Karpas-422 (cell line): Measurements from ENCODE around the gene ADAMTS17. TPM values are rescaled to one million over a fixed set of nuclear protein-coding genes. Genes with fewer than 3 reads are reported as not detected.

Experiments
- DNase-seq: peaks from one replicate; pipeline ENCODE4 v3.0.0-alpha.2; 2015
- H2AFZ ChIP-seq: fragments of 200-600 bp; sonication (generic); 2 replicates; pipeline ENCODE4 v1.6.1; 2014; ENCODE audit warnings: antibody characterized with exemption, low read length, mixed read lengths
- H3K27ac ChIP-seq: fragments of 200-600 bp; sonication (generic); 2 replicates; pipeline ENCODE4 v1.5.1; 2014; ENCODE audit warnings: mild to moderate bottlenecking, low read length, moderate library complexity
- H3K27me3 ChIP-seq: fragments of 200-600 bp; sonication (generic); 2 replicates; pipeline ENCODE4 v1.6.1; 2014; ENCODE audit warnings: low read length, mixed read lengths
- H3K36me3 ChIP-seq: fragments of 200-600 bp; sonication (generic); 2 replicates; pipeline ENCODE4 v1.6.1; 2014; ENCODE audit warnings: low read length, mixed read lengths; ENCODE audit not compliant: insufficient read depth
- H3K4me1 ChIP-seq: fragments of 200-600 bp; sonication (generic); 2 replicates; pipeline ENCODE4 v1.6.1; 2014; ENCODE audit warnings: mild to moderate bottlenecking, low read length, mixed read lengths
- H3K4me2 ChIP-seq: fragments of 200-600 bp; sonication (generic); 2 replicates; pipeline ENCODE4 v1.6.1; 2014; ENCODE audit warnings: low read length, low read depth, mild to moderate bottlenecking; ENCODE audit not compliant: poor library complexity, severe bottlenecking
- H3K4me3 ChIP-seq: fragments of 200-600 bp; sonication (generic); 2 replicates; pipeline ENCODE4 v1.5.1; 2014; ENCODE audit warnings: mild to moderate bottlenecking, antibody characterized with exemption, low read length, mixed read lengths
- H3K79me2 ChIP-seq: fragments of 200-600 bp; sonication (generic); 2 replicates; pipeline ENCODE4 v1.6.1; 2014; ENCODE audit warnings: mild to moderate bottlenecking, low read length, mixed read lengths
- H3K9ac ChIP-seq: fragments of 200-600 bp; sonication (generic); 2 replicates; pipeline ENCODE4 v1.6.0; 2014; ENCODE audit warnings: low read length
- H3K9me2 ChIP-seq: fragments of 200-600 bp; sonication (generic), shearing (Covaris generic); replicated peaks from 2 replicates; pipeline ENCODE4 v1.6.0; 2014; ENCODE audit warnings: mild to moderate bottlenecking, low read length, moderate library complexity; ENCODE audit not compliant: insufficient read depth
- H3K9me3 ChIP-seq: fragments of 300-700, 200-600 bp; sonication (generic); 2 replicates; pipeline ENCODE4 v1.6.1; 2014; ENCODE audit warnings: low read length, mixed read lengths
- H4K20me1 ChIP-seq: fragments of 200-600 bp; sonication (generic); 2 replicates; pipeline ENCODE4 v1.6.1; 2014; ENCODE audit warnings: mild to moderate bottlenecking, antibody characterized with exemption, low read length, low read depth; ENCODE audit not compliant: insufficient read depth
- total RNA-seq: library from RNA; depleted of rRNA; stranded (reverse); fragments of >200 nt; shearing (Covaris generic); gene quantifications from 2 replicates; pipeline ENCODE4 v1.2.3, GENCODE V29; 2014; ENCODE audit warnings: low replicate concordance

Gene ADAMTS17
- total RNA-seq, 1 experiment from 2014 or later: not detected

DNA sequence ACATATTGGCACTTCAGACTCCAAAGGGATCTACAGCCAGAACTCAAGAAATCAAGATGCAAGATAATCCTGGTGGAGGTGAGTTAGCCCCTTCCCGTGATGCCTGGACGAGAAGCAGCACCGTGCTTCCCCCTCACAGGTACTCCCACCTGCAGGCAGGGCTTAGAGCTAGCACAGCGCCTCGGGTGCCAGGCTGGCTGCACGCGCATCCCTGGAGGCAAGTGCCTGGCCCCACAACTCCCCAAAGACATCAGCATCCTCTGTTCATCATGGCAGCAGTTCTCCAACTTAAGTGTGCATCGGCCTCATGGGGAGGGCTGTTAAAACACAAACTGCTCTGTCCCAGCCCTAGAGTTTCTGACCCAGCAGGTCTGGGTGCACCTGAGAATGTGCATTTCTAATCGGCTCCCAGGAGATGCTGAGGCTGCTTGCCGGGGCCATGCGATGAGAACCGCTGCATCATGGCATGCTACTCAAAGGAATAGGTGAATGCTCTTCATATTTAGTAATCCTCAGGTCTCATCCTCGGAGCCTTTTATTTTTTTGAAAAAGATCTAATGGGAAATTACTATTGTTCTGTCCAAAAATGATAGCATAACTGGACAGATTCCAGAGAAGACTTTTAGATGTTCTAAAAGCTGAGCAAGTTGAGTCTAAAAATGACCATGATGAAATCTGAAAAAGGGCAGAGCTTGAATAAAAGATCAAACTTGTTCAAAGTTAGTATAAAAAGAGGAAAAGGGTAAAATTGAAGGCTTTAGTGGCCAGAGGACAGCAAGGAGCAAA, 244.2 kb downstream of the ADAMTS17 start:
- no peaks in the 10 kb centered on the region for H3K79me2 ChIP-seq
- H3K4me1 ChIP-seq: no peaks in the 10 kb centered on the region
- H4K20me1 ChIP-seq: no peaks in the 10 kb centered on the region
- H3K27ac ChIP-seq: no peak overlapping the region
- H3K27me3 ChIP-seq: no peaks in the 10 kb centered on the region
- no peaks in the 10 kb centered on the region for H3K9me2 ChIP-seq
- no peak overlapping the region for H3K9ac ChIP-seq
- DNase-seq: no peak
- H3K4me2 ChIP-seq: no peak overlapping the region
- H2AFZ ChIP-seq: no peak overlapping the region
- no peaks in the 10 kb centered on the region for H3K36me3 ChIP-seq
- H3K9me3 ChIP-seq: no peaks in the 10 kb centered on the region
- H3K4me3 ChIP-seq: no peak overlapping the region

DNA sequence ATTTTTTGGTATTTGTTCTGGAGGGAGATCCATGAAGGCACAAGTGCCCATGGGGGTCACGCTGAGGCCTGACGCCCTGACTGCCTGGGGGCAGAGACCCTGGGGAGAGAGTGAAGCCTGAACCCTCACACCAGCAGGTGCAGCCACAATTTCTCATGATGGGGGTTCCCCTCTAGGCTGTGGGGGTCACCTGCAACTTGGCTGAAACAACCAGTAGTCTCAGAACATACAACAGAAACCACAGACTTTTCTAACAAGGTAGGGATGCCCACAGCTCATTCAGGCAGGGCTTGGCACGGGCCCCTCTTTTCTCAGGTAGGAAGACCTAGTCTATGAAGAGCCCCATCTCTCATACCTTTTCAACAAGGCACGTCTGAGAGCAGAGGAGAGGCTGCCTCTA, 245.1 kb downstream of the ADAMTS17 start:
- Histone ChIP-seq H3K4me2 (no peak overlapping the region), H3K9ac (no peak overlapping the region), H4K20me1 (no peaks in the 10 kb centered on the region), H3K36me3 (no peaks in the 10 kb centered on the region), H3K27me3 (no peaks in the 10 kb centered on the region), H3K4me1 (no peaks in the 10 kb centered on the region), H3K79me2 (no peaks in the 10 kb centered on the region), H3K9me3 (no peaks in the 10 kb centered on the region), H2AFZ (no peak overlapping the region), H3K4me3 (no peak overlapping the region), H3K27ac (no peak overlapping the region), H3K9me2 (no peaks in the 10 kb centered on the region)
- no peak for DNase-seq

DNA sequence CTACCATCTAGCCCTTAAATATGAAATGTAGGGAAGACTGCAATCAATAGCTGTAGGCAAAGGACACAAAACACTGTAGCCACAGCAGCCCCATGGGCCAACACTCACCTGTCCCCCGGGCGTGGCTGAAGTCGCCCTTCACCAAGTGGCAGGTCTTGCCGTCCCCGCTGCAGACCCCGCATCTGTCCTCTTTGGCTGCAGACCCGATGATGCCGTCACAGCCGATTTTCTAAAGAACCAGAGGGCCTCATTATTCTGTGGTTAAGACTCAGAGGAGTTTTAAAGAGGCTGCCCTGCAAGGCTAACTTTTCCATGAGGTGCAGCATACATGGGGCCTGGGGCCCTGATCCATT, 245.6 kb downstream of the ADAMTS17 start:
- H3K9me2 ChIP-seq: no peaks in the 10 kb centered on the region
- no peak overlapping the region for H3K27ac ChIP-seq
- H3K4me3 ChIP-seq: no peak overlapping the region
- H3K4me2 ChIP-seq: no peak overlapping the region
- H3K4me1 ChIP-seq: no peaks in the 10 kb centered on the region
- no peak overlapping the region for H3K9ac ChIP-seq
- no peaks in the 10 kb centered on the region for H4K20me1 ChIP-seq
- no peak for DNase-seq
- no peak overlapping the region for H2AFZ ChIP-seq
- no peaks in the 10 kb centered on the region for H3K36me3 ChIP-seq
- H3K27me3 ChIP-seq: no peaks in the 10 kb centered on the region
- no peaks in the 10 kb centered on the region for H3K9me3 ChIP-seq
- H3K79me2 ChIP-seq: no peaks in the 10 kb centered on the region

DNA sequence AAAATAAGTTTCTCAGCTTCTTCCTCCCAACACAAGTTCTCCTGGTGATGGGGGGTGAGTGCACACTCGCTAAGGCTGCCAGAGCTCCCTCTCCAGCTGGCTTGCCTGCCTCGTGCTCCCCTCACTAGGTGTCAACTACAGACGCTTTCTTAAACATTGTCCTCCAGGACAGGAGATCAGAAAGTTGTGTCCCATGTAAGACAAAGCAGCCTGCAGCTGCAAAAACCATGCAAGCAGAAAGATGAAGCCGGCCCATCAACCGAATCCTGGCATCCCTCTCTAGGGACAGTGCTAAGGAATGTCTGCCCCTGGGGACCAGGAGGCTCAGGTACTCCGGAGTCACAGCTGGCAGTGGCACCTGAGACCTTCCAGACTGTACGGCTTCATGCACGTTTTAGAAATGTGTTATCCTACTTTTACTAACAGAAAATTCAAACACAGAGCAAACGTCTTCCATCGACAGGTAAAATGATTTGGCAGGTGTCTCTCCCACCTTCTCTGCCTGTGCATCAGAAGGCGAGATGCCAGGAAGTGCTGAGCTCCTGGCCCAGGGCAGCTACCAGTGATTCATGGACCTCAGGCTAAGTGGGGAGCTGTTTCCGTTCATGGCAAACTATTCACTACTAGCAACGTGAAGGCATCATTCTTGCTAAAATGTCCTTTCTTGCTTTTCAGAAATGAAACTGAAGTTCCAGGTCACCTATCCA, 246.1 kb downstream of the ADAMTS17 start:
- no peak overlapping the region for H3K4me2 ChIP-seq
- H3K9me3 ChIP-seq: no peaks in the 10 kb centered on the region
- no peaks in the 10 kb centered on the region for H4K20me1 ChIP-seq
- H3K9me2 ChIP-seq: no peaks in the 10 kb centered on the region
- no peaks in the 10 kb centered on the region for H3K27me3 ChIP-seq
- H2AFZ ChIP-seq: no peak overlapping the region
- no peaks in the 10 kb centered on the region for H3K4me1 ChIP-seq
- no peaks in the 10 kb centered on the region for H3K79me2 ChIP-seq
- H3K4me3 ChIP-seq: no peak overlapping the region
- no peak for DNase-seq
- H3K36me3 ChIP-seq: no peaks in the 10 kb centered on the region
- no peak overlapping the region for H3K9ac ChIP-seq
- H3K27ac ChIP-seq: no peak overlapping the region

DNA sequence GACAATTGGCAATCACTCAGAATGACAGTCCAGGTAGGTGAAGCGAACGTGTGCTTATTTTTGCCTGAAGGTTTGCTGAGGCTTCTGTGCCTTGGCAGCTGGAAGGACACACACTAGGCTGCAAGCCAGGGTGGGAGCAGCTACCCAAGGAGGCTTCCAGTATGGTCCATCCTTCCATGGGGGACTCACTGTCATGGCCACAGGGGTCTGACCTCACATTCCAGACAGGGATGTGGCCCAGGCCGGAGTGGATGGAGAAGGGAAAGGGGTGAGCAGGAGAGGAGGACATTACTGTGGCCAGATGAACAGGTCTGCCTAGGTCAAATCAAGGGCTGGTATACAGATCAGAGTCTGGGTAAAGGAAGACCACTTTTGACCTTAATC, 247.7 kb downstream of the ADAMTS17 start:
- no peak for DNase-seq
- Histone ChIP-seq H3K27ac (no peak overlapping the region), H3K4me1 (no peaks in the 10 kb centered on the region), H3K9me3 (no peaks in the 10 kb centered on the region), H3K79me2 (no peaks in the 10 kb centered on the region), H3K27me3 (no peaks in the 10 kb centered on the region), H3K4me3 (no peak overlapping the region), H3K9ac (no peak overlapping the region), H2AFZ (no peak overlapping the region), H4K20me1 (no peaks in the 10 kb centered on the region), H3K36me3 (no peaks in the 10 kb centered on the region), H3K4me2 (no peak overlapping the region), H3K9me2 (no peaks in the 10 kb centered on the region)

DNA sequence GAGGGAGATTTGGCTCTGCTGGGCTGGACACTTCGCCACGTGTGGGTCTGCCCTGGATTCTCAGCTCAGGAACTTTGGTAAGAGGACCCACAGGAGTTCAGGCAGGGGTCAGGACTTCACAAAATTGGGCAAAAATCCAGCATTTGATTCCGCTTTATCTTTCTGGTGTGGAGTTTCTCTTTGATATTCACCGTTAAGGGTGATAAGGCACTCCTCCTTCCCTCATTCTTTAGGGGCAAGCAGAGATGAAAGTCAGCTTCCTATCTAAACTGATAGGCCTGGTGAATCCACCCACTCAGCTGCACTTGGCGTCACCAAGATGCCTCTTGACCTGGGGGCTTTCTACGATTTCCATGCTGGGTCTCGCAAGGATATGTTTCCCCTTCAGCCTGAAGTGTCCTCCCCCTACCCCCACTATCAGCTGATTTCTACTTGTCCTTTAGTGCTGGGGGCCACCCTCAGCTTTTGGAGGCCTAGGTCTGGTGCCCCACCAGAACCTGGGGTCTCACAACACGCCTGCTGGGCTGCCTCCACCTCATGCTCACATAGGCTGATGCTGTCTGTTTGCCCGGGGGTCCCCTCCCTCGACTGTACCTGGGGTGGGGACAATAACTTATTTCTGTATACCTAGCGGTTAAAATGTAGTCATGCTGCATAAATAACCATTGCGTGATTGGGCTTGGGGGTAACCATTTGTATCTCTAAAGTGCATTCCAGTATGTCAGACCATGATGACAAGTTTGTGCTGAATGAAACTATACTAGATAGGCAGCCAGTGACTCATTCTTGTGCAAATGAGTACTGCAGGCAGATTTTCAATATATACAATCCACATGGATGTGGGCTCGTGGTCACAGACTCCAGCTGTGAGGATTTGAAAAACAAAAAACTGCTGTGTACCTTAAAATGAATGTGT, 248.3 kb downstream of the ADAMTS17 start:
- no peaks in the 10 kb centered on the region for H3K9me2 ChIP-seq
- H4K20me1 ChIP-seq: no peaks in the 10 kb centered on the region
- no peak for DNase-seq
- no peak overlapping the region for H3K9ac ChIP-seq
- H2AFZ ChIP-seq: no peak overlapping the region
- H3K9me3 ChIP-seq: no peaks in the 10 kb centered on the region
- no peak overlapping the region for H3K4me2 ChIP-seq
- H3K4me3 ChIP-seq: no peak overlapping the region
- no peaks in the 10 kb centered on the region for H3K27me3 ChIP-seq
- no peaks in the 10 kb centered on the region for H3K79me2 ChIP-seq
- no peak overlapping the region for H3K27ac ChIP-seq
- H3K36me3 ChIP-seq: no peaks in the 10 kb centered on the region
- no peaks in the 10 kb centered on the region for H3K4me1 ChIP-seq

DNA sequence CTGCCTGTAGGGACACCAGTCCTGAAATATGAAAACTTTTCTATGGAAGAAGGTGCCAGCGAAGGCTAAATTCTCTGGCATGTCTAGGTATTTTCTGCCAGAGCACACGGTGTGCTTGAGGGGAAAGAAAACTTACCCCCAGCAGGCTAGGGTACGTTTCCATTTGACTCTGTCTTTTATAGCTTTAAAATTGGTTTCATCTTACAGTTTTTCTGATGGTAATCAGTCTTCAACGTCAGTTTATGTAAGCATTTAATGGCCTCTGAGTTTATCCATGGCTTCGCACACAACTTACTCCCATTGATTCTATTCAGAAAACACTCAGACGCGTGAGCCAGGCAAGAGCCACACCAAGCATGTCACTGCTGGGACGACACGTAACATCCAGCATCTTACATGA, 249.7 kb downstream of the ADAMTS17 start:
- H3K27me3 ChIP-seq: no peaks in the 10 kb centered on the region
- DNase-seq: no peak
- H3K4me1 ChIP-seq: no peaks in the 10 kb centered on the region
- no peak overlapping the region for H2AFZ ChIP-seq
- no peaks in the 10 kb centered on the region for H3K79me2 ChIP-seq
- no peak overlapping the region for H3K4me3 ChIP-seq
- no peak overlapping the region for H3K9ac ChIP-seq
- H3K9me2 ChIP-seq: no peaks in the 10 kb centered on the region
- H3K4me2 ChIP-seq: no peak overlapping the region
- no peaks in the 10 kb centered on the region for H3K9me3 ChIP-seq
- no peak overlapping the region for H3K27ac ChIP-seq
- H3K36me3 ChIP-seq: no peaks in the 10 kb centered on the region
- no peaks in the 10 kb centered on the region for H4K20me1 ChIP-seq

DNA sequence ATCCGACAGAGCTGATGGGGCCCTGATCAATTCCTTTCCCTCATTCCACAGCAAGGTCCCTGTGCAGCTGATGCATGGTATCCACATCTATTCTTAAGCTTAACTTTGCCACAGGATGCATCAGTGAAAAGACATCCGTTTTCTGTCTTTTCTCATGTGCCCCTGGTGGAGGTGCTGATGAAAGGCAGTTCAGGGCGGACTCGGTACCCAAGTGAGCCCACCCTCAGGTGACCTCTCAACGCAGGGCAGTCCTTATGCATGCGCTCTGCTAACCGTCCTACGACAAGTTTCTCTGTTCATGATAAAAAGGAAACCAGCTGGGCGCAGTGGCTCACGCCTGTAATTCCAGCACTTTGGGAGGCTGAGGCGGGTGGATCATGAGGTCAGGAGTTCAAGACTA, 251.4 kb downstream of the ADAMTS17 start:
- DNase-seq: no peak
- Histone ChIP-seq H3K9ac (no peak overlapping the region), H3K4me3 (no peak overlapping the region), H3K9me3 (no peaks in the 10 kb centered on the region), H4K20me1 (no peaks in the 10 kb centered on the region), H3K27me3 (no peaks in the 10 kb centered on the region), H3K79me2 (no peaks in the 10 kb centered on the region), H3K9me2 (no peaks in the 10 kb centered on the region), H2AFZ (no peak overlapping the region), H3K27ac (no peak overlapping the region), H3K4me2 (no peak overlapping the region), H3K36me3 (no peaks in the 10 kb centered on the region), H3K4me1 (no peaks in the 10 kb centered on the region)
